Fibroblast of lung (primary cell): ENCODE results near the gene CSNK2B.

ENCODE experiments used
- CTCF ChIP-seq, 2 donors: IDR thresholded peaks in 1 of 2; conservative IDR thresholded peaks in 1 of 2; 1 replicate in 1 of 2; 2 replicates in 1 of 2; pipeline ENCODE4 v1.5.1; 2011 to 2012; ENCODE audit warnings: low read length in 2 of 2, control low read depth in 1 of 2, inconsistent platforms in 1 of 2, low read depth in 1 of 2, mild to moderate bottlenecking in 1 of 2
- EZH2 ChIP-seq: IDR thresholded peaks from 2 replicates; pipeline ENCODE4 v1.5.1; 2012; ENCODE audit warnings: low read length, control low read depth, mild to moderate bottlenecking; ENCODE audit errors: missing control alignments

- TF ChIP-seq CTCF (conservative IDR thresholded peaks at IDR 0.05 in 1 of 2, IDR thresholded peaks at IDR 0.05 in 1 of 2; ENCODE audit: low read depth in 1 of 2, low read length in 2 of 2) (no peak), EZH2 (no peak)
Measured at GRCh38 chr6:31660381-31661261, 5.3 kb upstream of the CSNK2B start, which contains the start of gene C6orf47.
